ENCODE data around the gene LMBRD2.

LMBRD2 gene

DNA sequence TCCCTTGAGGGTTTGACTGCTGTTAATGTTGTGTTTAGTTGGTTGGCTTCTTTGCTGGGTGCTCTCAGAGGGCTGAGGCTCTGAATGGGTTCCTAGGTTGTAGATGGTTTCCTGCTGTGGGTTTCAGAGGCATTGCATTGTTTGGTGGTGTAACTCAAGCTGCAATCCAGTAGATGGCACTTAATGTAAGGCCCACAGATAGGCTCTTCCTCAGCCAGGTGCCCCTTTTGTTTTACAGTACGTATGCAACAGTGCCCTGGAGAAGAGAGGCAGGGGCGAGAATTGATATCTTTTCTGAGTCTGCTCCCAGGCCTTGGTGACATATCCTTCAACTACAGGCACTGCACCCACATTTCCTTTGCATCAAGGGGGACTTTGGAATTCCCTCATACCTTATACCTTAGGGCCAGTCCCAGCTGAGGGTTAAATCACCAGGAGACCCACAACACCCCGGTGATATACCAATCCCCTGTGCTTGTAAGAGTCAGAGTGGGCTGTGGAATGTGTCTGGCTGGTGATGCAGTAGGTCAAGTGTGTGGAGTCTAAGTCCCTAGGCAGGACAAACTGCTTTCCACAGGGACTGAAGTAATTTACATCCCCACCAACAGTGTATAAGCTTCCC, 78.0 kb downstream of the LMBRD2 start:
- DNase-seq (ENCODE audit: low read depth): no peak
- peak; percentile 30 for TF ChIP-seq CTCF (conservative IDR thresholded peaks at IDR 0.05; ENCODE audit: low read length)

GRCh38 chr5:36070687-36071571, 80.8 kb downstream of the LMBRD2 start:
- H3K4me3 ChIP-seq (ENCODE audit: low read length): peak overlapping the region; percentile 47
- no peak for TF ChIP-seq CTCF (conservative IDR thresholded peaks at IDR 0.05; ENCODE audit: low read length)
- DNase-seq (ENCODE audit: low read depth): no peak

More for the DNA sequence above, 78.0 kb downstream of the LMBRD2 start:
- H3K4me3 ChIP-seq (ENCODE audit: low read length): no peak overlapping the region

GRCh38 chr5:36068751-36069281, 82.9 kb downstream of the LMBRD2 start:
- no peak for TF ChIP-seq CTCF (conservative IDR thresholded peaks at IDR 0.05; ENCODE audit: low read length)
- no peak overlapping the region for H3K4me3 ChIP-seq (ENCODE audit: low read length)
- no peak for DNase-seq (ENCODE audit: low read depth)

DNA sequence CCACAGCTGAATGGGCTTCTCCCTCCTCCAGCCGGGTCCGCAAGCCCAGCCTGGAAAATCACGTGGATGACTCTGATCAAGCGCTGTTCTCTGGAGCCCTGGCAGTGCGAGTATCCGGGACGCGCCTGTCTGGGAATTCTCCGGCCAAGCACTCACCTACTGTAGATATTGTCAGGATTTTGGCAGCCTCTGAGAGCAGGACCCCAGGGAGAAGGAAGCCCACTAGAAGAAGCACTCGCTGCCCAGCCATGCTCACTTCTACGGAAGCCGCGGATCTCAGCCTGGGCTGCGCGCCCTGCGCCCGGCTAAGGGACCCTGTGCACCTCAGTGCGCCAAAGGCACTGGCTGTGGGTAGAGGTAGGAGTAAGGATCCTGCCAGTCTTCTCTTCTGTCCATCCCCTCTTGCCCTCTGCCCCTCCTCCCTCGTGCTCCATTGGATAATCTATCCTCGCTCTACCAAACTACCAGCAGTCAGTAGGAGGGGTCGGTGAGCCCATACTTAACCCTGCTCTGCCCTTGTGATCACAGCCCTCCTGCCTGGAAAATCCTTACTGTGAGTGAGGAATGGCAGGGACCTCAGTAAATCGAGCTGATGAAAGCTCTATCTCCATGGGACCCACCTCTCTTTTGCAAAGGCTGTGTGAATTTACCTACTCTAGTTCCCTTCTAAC, 85.0 kb downstream of the LMBRD2 start, which contains the start of gene UGT3A2:
Gene UGT3A2 (minus strand): TSS at position 343 of the 671 bp plus-strand sequence. CDS start 93 bp downstream, at position 250.
- no peak for TF ChIP-seq CTCF (conservative IDR thresholded peaks at IDR 0.05; ENCODE audit: low read length)
- no peak for DNase-seq (ENCODE audit: low read depth)
- no peak within 1 kb of the TSS for H3K4me3 ChIP-seq (ENCODE audit: low read length)

DNA sequence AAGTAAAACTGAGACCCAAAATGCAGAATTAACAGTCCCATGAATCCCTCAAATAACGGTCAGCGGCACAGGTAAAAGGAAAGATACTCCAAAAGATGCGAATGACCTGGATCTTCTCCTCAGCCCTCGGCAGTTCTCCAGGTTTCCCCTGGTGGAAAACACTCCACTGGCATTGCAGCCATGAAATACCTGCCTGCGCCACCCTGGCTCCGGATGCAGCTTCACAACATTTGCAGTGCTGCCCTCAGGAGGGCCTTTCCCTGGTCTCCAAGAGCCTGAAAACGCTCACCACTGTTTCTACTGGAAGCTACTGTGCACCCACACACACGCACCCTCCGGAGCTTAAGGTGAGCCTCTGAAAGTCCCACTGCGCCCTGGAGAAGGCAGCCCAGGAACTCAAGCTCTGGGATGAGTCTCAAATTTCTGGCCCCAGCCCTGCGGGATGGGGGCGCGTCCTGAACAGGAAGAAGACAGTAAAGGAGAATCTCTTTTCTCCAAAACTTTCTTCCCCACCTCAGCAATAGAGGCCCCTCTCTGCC, 85.6 kb downstream of the LMBRD2 start:
- no peak overlapping the region for H3K4me3 ChIP-seq (ENCODE audit: low read length)
- TF ChIP-seq CTCF (conservative IDR thresholded peaks at IDR 0.05; ENCODE audit: low read length): no peak
- no peak for DNase-seq (ENCODE audit: low read depth)

GRCh38 chr5:36060420-36060887, 91.2 kb downstream of the LMBRD2 start:
- no peak overlapping the region for H3K4me3 ChIP-seq (ENCODE audit: low read length)
- peak; percentile 47 for DNase-seq (ENCODE audit: low read depth)

More at GRCh38 chr5:36060420-36060887, 91.2 kb downstream of the LMBRD2 start:
- TF ChIP-seq CTCF (conservative IDR thresholded peaks at IDR 0.05; ENCODE audit: low read length): peak; percentile 53
